Measurements from ENCODE around the gene FOXD4L1.
"Not testable (repeated sequence)": the region's sequence is repeated elsewhere in the genome, so short reads cannot be mapped to it uniquely, and the experiment has no call there.

- TF ChIP-seq CTCF (conservative IDR thresholded peaks at IDR 0.05 in 1 of 2, IDR thresholded peaks at IDR 0.05 in 1 of 2; ENCODE audit: low read depth in 1 of 2, low read length in 2 of 2); EZH2 (IDR thresholded peaks at IDR 0.05; ENCODE audit: low read length, missing control alignments): not testable (repeated sequence)
Observed at GRCh38 chr2:113510913-113511312, 12.4 kb downstream of the FOXD4L1 start.

Data from fibroblast of lung (primary cell).